DMS 273 (cell line): ENCODE data around the gene DNER.
"Not testable (repeated sequence)": the region's sequence is repeated elsewhere in the genome, so short reads cannot be mapped to it uniquely, and the experiment has no call there.

ENCODE experiments used
- DNase-seq: peaks from one replicate; lab custom pipeline; 2025; ENCODE audit not compliant: unreplicated experiment; lab: John Stamatoyannopoulos, UW

DNER gene

DNA sequence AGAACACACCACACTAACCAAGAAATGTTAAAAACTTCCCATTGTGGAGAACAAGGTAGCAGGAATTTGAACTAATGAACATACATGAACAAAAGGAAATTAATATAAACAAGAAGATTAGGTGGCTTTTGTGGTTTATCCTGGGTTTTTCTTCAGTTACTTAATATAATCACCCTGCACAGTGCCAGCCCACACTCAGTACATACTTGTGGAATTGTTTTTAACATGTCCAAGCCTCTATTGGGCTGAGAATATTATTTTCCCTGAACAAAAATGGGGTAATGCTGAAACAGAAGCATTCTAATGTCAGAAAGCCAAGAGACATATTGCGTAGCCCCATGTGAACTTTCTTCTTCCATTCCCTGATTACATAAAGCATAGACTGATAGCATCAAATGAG, 202.8 kb downstream of the DNER start:
- DNase-seq = no peak

DNA sequence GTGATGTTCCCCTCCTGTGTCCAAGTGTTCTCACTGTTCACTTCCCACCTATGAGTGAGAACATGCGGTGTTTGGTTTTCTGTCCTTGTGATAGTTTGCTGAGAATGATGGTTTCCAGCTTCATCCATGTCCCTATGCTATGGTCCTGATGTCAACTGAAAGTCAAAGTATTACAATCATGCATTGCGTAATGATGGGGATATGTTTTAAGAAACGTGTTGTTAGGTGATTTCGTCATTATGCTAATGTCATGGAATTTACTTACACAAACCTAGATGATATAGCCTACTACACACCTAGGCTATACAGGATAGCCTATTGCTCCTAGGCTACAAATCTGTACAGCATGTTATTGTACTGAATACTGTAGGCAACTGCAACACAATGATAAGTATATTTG, 207.7 kb downstream of the DNER start:
- DNase-seq = not testable (repeated sequence)

- no peak for DNase-seq
Measured at GRCh38 chr2:229501051-229501794, 213.1 kb downstream of the DNER start.

DNA sequence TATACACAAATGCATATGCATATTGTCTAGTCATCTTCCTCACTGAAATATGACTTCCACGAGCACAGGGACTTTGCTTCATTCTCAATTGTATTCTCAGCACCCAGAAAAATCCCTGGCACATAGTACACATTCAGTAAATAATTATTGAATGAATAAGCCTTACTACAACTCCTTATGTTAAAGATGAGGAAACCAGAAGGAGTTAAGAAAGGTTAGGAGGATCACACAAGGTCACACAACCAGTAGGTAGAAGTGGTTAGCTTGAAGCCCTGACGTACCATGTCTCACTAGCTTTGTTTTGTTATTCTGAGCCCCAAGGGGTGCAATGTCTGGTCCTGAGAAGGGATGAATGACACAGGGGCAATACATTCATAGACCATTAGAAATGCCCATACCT, 222.3 kb downstream of the DNER start:
- DNase-seq = no peak

- DNase-seq = no peak
Measured at GRCh38 chr2:229490167-229490566, 224.2 kb downstream of the DNER start.

GRCh38 chr2:229489016-229489415, 225.3 kb downstream of the DNER start:
- peak; percentile 89 for DNase-seq

- DNase-seq = no peak
Measured at GRCh38 chr2:229488232-229488631, 226.1 kb downstream of the DNER start.

DNA sequence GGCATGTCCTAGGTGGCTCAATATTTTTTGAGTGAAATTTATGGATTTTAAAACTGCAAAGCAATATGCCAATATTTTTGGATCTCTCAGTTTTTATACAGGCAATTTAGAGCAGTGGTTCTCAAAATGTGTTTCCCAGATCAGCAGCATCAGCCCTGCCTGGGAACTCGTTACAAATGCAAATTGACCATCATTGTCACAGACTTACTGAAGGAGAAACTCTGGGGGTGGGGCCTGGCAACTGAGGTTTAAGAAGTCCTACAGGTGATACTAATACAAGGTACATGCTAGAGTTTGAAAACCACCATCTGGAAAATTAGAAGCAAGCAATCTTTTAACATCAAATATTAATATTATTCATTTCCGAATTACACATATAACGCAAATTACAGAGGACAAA, 227.7 kb downstream of the DNER start:
- DNase-seq = no peak

DNA sequence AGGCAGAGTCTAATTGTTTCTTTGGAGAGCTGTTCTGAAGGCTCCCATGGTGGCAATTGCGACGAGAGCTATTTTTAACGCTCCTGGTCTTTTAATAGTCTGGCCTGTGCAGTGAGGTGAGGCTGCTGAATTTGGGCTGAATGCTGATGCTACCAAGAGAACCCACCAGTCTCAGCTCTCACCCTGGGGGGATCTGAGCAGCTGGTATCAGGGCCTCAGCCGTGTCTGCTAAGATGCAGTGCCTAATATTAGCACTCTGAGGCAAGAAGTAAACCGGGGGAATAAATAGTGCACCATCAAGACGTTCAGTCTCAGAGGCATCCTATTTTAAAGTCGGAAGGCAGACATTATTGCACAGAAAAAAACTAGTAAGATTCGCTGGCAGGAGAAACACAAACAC, 228.5 kb downstream of the DNER start:
- DNase-seq = no peak

GRCh38 chr2:229477269-229477755, 237.0 kb downstream of the DNER start:
- no peak for DNase-seq

- no peak for DNase-seq
Measured at GRCh38 chr2:229475778-229476177, 238.6 kb downstream of the DNER start.

DNA sequence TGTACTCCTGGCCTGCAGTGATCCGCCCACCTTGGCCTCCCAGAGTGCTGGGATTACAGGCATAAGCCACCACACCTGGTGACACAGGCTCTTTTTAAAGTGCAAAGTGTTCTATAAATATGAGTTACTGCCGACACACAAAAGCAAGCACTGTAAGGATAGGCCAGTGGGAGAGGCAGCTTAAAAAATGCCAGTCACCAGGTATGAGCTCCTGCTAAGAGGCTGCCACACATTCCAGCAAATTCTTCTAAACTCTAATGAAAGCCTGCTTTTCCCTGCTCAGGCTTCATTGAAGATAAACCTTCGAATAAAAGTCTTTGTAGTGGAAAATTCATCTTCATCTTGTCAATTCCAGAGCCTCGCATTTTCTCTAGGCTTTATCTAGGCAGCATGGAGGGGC, 240.2 kb downstream of the DNER start:
- no peak for DNase-seq

- no peak for DNase-seq
Measured at GRCh38 chr2:229470781-229471180, 243.6 kb downstream of the DNER start.

DNA sequence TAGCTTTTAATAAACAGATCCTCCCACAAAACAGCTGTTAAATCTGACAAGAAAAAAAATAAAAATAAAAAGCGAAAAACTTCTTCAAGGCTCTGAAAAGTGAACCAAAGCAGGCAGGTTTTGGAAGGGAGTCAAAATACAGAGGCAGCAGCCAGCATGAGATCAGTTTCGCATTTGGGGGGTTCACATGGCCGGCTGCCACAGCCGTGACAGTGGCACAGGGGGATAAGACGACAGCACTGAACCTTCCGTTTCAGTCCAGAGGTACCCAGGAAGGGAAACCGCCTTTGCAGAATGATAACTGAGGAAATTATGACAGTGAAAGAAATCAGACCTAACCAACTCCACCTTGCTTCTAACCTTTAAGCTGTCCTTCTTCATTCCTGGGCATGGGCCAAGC, 246.6 kb downstream of the DNER start:
- DNase-seq = no peak

DNA sequence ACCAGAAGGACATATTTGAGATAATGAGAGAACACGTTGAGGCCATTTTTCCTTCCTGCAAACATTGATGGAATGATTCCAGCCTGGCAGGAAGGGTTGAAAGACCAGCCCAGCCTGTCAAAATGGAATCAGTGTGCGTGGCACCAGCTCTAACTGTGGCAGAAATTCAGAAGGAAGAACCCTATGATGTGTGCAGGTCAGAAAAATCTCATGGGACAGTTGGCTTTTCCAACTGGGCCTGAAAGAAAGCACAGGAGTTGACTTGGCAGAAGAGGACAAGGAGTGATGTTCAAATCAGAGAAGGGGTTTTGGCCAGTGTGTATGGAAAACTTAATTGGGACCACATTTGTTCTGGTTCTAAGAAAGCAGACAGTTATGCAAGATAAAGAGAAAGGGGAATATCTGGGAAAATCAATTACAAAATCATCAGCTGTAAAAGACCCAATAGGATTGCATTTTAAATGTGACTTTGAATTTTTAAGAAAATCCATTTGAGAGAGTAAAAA, 250.5 kb downstream of the DNER start:
- DNase-seq = no peak

DNA sequence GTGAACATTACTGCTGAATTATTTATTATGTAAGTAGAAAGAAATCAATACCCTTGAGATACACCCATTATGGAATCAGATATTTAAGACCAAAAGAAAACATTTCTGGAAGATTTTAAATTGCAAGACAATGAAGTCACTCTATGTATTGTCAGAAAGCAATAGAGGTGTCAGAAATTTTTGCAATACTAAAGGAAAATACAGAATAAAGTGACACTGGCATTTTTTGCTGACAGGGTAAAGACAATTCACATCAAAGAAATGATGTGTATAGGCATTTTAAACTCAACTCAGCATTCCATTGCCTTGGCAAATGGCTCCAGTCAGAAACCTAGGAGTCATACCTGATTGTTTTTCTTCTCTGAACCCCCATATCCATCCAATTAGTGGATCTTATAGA, 252.2 kb downstream of the DNER start:
- DNase-seq = no peak

DNA sequence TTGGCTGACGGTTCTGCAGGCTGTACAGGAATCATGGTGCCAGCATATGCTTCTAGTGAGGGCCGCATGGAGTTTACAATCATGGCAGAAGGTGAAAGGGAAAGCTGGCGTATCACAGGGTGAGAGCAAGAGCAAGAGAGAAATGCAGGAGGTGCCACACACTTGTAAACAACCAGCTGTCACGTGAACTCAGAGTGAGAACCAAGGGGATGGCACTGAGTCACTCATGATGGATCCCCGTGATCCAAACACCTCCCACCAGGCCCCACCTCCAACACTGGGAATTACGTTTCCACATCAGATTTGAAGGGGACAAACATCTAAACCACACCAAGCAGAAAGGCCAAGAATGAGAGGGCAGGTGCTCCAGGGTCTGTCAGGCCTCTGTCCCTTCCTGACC, 258.3 kb downstream of the DNER start:
- DNase-seq = no peak

DNA sequence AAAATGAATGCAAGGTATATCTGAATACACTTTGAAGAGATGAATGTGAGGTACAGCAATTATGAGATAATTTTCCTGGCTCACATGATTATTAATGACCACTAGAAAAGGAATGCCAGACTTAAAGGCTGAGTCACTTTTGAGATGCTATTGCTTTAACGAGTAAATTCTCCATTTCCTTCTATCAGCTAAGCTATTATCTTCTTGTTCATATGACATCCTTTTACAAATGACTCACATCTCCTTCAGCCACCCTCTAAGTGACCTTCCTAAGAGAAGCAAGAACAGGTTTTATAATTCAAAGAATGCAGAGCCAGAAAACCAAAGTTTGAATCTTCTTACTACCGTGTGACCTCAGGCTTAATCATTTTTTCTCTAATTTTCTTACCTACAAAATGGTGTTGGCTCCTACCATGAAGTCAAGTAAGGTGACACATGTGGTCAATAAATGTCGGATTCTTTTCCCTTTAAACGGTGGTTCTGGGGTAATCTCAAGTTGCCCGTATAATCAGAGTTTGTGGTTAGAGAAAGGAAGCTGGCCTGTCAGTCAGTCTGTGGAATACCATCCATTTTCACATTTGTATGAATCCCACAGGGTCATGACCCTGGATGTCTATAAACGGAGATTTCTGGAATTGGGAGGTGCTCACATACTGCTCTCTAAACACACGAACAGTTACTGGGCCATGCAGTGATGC, 259.3 kb downstream of the DNER start:
- DNase-seq = no peak

- no peak for DNase-seq
Measured at GRCh38 chr2:229453230-229453629, 261.1 kb downstream of the DNER start.

DNA sequence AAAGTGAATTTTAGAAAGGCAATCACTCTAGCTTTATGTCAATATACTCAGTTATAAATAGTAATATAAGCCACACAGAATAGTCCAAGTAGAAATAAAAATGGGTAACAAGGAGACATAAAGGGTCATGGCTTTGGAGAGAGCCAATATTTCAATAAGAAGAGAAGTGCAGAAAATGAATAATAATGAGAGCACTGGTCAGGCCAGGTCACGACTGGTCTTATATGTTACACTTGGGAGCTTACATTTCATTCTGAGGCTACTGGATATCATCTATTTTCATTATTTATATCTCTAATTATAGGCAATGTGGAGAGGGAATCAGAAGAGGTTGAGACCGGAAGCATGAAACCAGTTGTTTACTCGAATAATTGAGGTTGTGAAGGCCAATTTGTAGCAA, 262.5 kb downstream of the DNER start:
- no peak for DNase-seq

DNA sequence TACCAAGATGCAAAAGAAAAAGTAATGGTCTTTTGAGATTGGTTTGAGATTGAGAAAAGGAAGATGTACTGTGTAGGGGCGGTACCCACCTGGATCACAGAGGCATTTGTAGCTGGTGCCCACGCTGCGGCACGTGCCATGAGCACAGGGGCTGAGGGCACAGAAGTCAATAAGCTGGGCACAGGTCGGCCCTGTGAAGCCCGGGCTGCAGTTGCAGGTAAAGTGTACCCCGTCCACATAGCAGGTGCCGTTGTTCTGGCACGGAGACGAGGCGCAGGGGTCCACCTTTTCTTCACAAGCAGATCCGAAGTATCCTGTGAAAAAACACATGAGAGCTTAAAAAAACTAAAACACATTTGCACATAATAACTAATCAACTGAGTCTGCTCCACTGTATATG, 267.1 kb downstream of the DNER start:
- DNase-seq = no peak

DNA sequence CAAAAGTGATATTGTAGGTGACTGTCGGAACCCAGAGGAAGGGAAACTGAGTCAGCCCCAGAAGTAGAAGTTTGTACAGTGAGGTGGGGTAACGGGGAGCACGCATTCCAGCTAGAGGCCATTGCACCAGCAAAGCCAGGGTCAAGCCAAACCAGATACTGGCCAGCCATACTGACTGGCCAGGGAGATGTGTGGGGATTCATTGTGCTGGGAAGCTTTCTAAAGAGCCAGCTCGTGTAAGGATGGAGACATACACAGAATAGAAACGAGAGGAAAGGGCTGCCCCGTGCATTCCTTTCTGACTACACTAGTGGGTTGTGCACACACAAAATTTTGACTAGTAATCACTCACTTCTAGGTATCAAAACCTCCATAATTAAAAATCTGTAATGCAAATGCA, 268.0 kb downstream of the DNER start:
- DNase-seq = no peak
